Activated naive CD8-positive, alpha-beta T cell treated with anti-CD3 and anti-CD28 coated beads, Interleukin-2, amount 10 ng/mL, durations not matched to agents 7 days and 5 days (primary cell): ENCODE measurements around the gene MZB1. TPM values are rescaled to one million over a fixed set of nuclear protein-coding genes. Genes with fewer than 3 reads are reported as not detected.
"Not testable (repeated sequence)": the region's sequence is repeated elsewhere in the genome, so short reads cannot be mapped to it uniquely, and the experiment has no call there.

ENCODE experiments used
- ATAC-seq: fragments of 150-1000 bp; cut with Tn5 transposase; one replicate; pipeline ENCODE4 v1.10.0; 2021; ENCODE audit warnings: low read depth, moderate library complexity
- POLR2A ChIA-PET: fragments of 350-600 bp; sonication (Branson Sonifier 250); formaldehyde crosslinking; loops from one replicate; lab custom pipeline; 2021; ENCODE audit warnings: antibody characterized with exemption; lab: Charles Lee
- DNase-seq: peaks from one replicate; pipeline ENCODE4 v3.0.0; 2021
- H3K27ac Mint-ChIP-seq: one replicate; pipeline ENCODE4 v1.8.0; 2022; ENCODE audit warnings: mild to moderate bottlenecking, mixed read lengths
- H3K27me3 Mint-ChIP-seq: one replicate; pipeline ENCODE4 v1.8.0; 2022; ENCODE audit warnings: mild to moderate bottlenecking, moderate library complexity, mixed read lengths
- H3K36me3 Mint-ChIP-seq: one replicate; pipeline ENCODE4 v1.8.0; 2021; ENCODE audit warnings: mild to moderate bottlenecking, mixed read lengths
- H3K4me1 Mint-ChIP-seq: one replicate; pipeline ENCODE4 v1.8.0; 2021; ENCODE audit warnings: mixed read lengths
- H3K4me3 Mint-ChIP-seq: one replicate; pipeline ENCODE4 v1.8.0; 2022; ENCODE audit warnings: mild to moderate bottlenecking, moderate library complexity, mixed read lengths
- H3K9me3 Mint-ChIP-seq: one replicate; pipeline ENCODE4 v1.8.0; 2021; ENCODE audit warnings: mixed read lengths
- total RNA-seq, 2 experiments: library from RNA; stranded (reverse); gene quantifications; one replicate each; pipeline ENCODE4 v1.2.3, GENCODE V29; 2021

Gene MZB1
- total RNA-seq, 2 experiments from 2014 or later: 21.8 to 22.6 TPM

DNA sequence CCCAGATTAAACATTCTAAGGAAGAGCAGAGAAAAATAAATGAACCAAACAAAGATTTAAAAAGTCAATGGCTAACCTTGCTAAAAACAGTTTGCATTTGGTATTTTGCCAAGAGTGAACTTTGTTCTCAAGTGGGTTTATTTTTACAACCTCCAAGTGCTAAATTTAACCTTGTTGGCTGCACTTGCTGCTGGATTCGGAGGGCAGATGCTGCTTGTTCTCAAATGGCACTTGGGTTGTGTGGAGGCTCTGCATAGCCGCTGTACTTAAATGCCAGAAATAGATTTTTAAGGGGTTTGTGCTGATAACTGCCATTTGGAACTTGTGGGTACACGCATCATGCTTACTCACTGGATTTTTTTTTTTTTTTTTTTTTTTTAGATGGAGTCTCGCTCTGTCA is 27.5 kb upstream of the MZB1 start:
- Mint-ChIP-seq H3K27me3 (no peaks in the 10 kb centered on the region), H3K4me1 (peaks cover 49% of the 10 kb centered on the region), H3K9me3 (no peaks in the 10 kb centered on the region), H3K36me3 (no peaks in the 10 kb centered on the region), H3K4me3 (no peak overlapping the region), H3K27ac (no peak overlapping the region)
- DNase-seq (no peak), ATAC-seq (no peak)
- POLR2A ChIA-PET: no interaction called here

DNA sequence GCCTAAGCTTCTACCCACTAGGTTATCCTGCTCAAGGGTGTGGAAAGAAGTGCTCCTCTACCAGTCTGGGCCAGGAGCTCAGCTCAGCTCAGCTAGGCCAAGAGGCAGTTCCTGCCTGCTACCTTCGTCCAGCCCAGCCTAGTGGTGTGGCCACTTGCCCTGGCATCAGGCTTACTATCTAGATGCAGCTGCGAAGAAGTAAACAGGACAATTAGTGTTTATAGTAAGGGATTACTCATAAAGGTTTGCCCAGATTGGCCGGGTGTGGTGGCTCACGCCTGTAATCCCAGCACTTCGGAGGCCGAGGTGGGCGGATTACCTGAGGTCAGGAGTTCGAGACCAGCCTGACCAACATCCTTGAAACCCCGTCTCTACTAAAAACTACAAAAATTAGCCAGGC is 26.9 kb upstream of the MZB1 start:
- H3K4me3 Mint-ChIP-seq: peak overlapping the region; percentile 28
- H3K27ac Mint-ChIP-seq: peak overlapping the region; percentile 61
- ATAC-seq: no peak
- H3K36me3 Mint-ChIP-seq: no peaks in the 10 kb centered on the region
- no peaks in the 10 kb centered on the region for H3K9me3 Mint-ChIP-seq
- peaks cover 48% of the 10 kb centered on the region for H3K4me1 Mint-ChIP-seq
- POLR2A ChIA-PET: interaction anchor here (1.0 kb wide), 1 partner anchor 97 kb away, joined by 3 read pairs; no protein-coding TSS in a partner anchor
- no peak for DNase-seq
- no peaks in the 10 kb centered on the region for H3K27me3 Mint-ChIP-seq

DNA sequence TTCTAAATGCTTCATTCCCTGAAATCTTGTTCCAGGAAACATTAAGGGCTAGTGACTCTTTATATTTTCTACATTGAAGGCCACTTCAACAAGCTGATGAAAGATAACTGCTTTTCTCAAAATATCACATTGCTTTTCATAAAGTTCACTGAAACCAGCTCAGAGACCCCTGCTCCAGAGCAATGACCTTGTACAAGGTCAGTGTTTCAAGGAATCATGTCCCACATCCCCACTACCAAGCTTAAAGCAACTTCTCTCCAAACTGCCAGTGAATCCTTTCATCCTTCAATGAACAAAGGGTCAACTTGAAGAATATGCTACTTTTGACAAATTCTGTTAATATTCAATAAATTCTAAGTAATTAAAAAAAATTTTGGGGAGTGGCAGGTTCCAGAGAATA is 26.2 kb upstream of the MZB1 start:
- DNase-seq (no peak), ATAC-seq (no peak)
- Mint-ChIP-seq H3K36me3 (no peaks in the 10 kb centered on the region), H3K27me3 (no peaks in the 10 kb centered on the region), H3K9me3 (no peaks in the 10 kb centered on the region), H3K4me1 (peaks cover 48% of the 10 kb centered on the region), H3K4me3 (peak overlapping the region; percentile 62), H3K27ac (peak overlapping the region; percentile 84)
- POLR2A ChIA-PET: interaction anchor here (0.6 to 1.0 kb wide), 3 partner anchors 17 to 838 kb away, joined by 3 read pairs; no protein-coding TSS in a partner anchor

DNA sequence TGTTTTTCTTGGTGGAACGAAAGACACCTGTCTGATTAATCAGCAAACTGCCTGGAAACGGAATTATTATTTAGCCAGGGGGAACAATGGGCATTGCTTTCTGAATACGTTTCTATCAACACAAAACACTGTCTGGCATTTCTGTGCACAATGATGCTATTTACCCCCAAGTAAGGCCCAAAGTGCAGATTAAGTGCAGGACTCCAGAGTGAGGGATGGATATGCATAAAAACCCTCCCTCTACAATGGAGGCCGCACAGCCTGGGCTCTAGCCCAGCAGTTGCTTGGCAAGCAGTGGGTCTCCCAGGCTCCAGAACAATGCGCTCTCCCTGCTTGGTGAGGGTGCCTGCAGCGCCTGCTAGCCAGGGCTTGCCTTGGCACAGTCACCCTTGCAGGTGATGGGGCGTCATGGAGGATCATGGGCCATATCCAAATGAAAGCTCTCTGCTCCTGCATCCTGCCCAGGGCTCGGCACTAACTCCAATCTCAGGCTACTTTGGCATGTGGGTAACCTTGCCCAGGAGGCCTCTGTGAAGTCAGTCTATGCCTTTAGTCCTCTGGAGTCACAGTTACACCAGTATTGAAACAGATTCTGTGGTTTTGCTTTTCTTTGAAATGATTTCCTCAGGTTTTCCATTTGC is 25.6 kb upstream of the MZB1 start:
- no peaks in the 10 kb centered on the region for H3K9me3 Mint-ChIP-seq
- POLR2A ChIA-PET: interaction anchor here (0.6 to 1.3 kb wide), 4 partner anchors 16 to 837 kb away, joined by 3 read pairs; no protein-coding TSS in a partner anchor
- H3K4me1 Mint-ChIP-seq: peaks cover 48% of the 10 kb centered on the region
- ATAC-seq (peak; percentile 76), DNase-seq (peak; percentile 46)
- H3K27ac Mint-ChIP-seq: peak overlapping the region; percentile 84
- no peaks in the 10 kb centered on the region for H3K27me3 Mint-ChIP-seq
- H3K36me3 Mint-ChIP-seq: no peaks in the 10 kb centered on the region
- peak overlapping the region; percentile 62 for H3K4me3 Mint-ChIP-seq

DNA sequence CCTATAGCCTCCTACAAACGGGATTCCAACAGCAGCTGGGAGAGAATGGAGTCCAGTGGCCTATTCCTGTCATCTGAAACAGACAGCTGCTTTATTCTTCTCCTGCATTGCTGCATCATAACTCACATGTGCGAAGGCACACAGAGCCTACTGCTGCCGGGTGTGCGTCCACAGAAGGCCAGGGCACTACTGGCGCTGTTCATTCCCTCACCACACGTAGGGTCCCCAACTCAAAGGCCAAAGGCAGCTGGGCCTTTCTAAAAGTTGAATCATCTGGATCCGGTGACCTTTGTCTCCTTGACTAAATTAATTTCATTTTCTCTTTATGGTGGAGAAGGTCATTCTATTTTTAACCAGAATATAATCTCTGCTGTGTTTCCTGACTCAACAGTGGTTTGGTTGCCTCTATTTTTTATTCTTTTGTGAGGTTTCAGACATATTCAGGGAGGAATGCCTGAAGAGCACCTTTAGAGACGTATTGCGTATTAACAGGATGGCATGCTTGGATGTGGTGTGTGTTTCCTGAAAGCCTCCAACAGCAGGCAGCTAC is 24.9 kb upstream of the MZB1 start:
- no peak for DNase-seq
- ATAC-seq: no peak
- no peaks in the 10 kb centered on the region for H3K9me3 Mint-ChIP-seq
- no peaks in the 10 kb centered on the region for H3K36me3 Mint-ChIP-seq
- peak overlapping the region; percentile 84 for H3K27ac Mint-ChIP-seq
- H3K4me3 Mint-ChIP-seq: peak overlapping the region; percentile 62
- no peaks in the 10 kb centered on the region for H3K27me3 Mint-ChIP-seq
- H3K4me1 Mint-ChIP-seq: peaks cover 48% of the 10 kb centered on the region
- POLR2A ChIA-PET: interaction anchor here (1.3 kb wide), 2 partner anchors 11 to 23 kb away, joined by 3 to 4 read pairs; partner anchors contain the start of gene SPATA24

DNA sequence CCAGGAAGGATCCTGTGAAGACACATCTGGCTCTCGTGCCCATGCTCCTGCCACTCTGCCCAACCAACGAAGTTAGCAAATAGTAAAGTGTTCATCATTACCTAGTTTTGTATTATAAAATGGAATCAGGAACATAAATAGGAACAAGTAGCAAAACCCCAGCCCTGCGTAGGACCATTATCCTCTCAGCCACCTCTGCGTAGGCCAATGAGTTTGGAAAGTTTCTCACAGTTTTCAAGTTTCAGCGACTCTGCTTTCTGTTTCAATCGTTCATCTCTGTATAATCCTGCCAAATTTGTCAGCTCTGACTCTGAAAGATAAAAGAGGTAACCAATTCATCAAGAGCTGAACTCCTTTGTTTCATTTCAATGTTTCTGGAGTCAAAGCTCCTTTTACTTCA is 24.2 kb upstream of the MZB1 start:
- H3K27me3 Mint-ChIP-seq: no peaks in the 10 kb centered on the region
- H3K27ac Mint-ChIP-seq: peak overlapping the region; percentile 84
- no peaks in the 10 kb centered on the region for H3K9me3 Mint-ChIP-seq
- peak overlapping the region; percentile 23 for H3K4me3 Mint-ChIP-seq
- no peaks in the 10 kb centered on the region for H3K36me3 Mint-ChIP-seq
- H3K4me1 Mint-ChIP-seq: peaks cover 47% of the 10 kb centered on the region
- ATAC-seq (no peak), DNase-seq (no peak)
- POLR2A ChIA-PET: interaction anchor here (1.3 kb wide), 2 partner anchors 10 to 22 kb away, joined by 3 to 4 read pairs; partner anchors contain the start of gene SPATA24

DNA sequence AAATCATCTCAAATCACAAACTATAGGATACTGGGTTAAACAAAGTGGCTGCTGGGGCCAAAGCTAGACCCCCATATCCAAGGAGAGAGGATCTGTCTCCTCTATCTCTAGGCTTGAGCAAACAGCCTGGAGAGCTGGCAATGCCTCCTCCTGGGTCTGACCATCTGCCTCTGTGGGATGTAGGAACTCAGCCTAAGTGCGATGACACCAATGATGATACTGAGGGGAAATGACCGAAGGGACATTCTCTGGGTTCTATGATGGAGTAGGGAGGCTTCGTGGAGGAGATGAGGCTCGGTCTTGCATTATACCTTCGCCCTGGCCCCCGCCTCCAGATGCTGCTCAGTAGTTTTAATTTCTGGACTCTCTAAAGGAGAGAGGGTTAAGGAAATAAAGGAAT is 23.4 kb upstream of the MZB1 start:
- no peaks in the 10 kb centered on the region for H3K36me3 Mint-ChIP-seq
- POLR2A ChIA-PET: interaction anchor here (1.3 kb wide), 1 partner anchor 10 kb away, joined by 4 read pairs; the partner anchor contains the start of gene SPATA24
- no peaks in the 10 kb centered on the region for H3K27me3 Mint-ChIP-seq
- no peaks in the 10 kb centered on the region for H3K9me3 Mint-ChIP-seq
- DNase-seq (no peak), ATAC-seq (no peak)
- H3K4me3 Mint-ChIP-seq: no peak overlapping the region
- peaks cover 40% of the 10 kb centered on the region for H3K4me1 Mint-ChIP-seq
- no peak overlapping the region for H3K27ac Mint-ChIP-seq

DNA sequence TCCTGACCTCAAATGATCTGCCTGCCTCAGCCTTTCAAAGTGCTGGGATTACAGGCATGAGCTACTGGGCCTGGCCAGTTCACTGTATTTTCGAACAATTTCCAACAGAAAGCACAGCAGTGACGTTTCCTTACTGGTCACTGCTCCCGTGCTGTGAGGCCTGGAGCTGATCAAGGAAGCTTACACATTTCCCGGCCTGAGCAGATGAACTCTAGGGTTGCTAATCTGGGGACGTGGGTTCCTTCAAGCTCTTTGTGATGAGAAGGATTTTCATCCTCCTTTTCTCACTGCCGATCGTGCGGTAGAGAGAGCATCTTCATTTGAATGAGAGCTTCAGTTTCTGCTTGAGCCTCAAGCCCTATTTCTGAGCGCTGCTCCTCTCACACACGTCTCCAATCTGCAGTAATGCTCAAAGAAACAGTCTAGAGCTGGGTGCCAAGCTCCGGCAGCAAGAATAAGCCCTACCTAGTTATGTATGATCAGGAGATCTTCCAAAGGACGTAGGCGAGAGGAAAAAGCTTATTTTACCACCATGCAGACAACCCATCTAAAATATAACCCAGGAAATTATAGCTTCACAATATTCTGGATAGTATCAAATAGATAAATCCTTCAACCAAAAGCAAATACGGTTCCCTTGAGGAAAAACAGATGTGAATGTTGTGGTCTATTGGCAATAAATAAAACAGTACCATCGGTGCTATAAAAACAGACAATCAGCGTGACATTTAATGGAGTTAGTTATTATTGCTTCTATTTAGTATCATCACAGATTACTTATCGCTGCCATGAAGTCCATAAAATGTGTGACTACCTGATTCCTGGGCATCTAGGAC is 21.5 kb upstream of the MZB1 start:
- Mint-ChIP-seq H3K9me3 (no peaks in the 10 kb centered on the region), H3K27me3 (no peaks in the 10 kb centered on the region), H3K4me1 (peaks cover 43% of the 10 kb centered on the region), H3K27ac (peak overlapping the region; percentile 4), H3K4me3 (no peak overlapping the region), H3K36me3 (no peaks in the 10 kb centered on the region)
- no peak for DNase-seq
- no peak for ATAC-seq
- POLR2A ChIA-PET: interaction anchor here (0.8 kb wide), 1 partner anchor 71 kb away, joined by 3 read pairs; no protein-coding TSS in a partner anchor

DNA sequence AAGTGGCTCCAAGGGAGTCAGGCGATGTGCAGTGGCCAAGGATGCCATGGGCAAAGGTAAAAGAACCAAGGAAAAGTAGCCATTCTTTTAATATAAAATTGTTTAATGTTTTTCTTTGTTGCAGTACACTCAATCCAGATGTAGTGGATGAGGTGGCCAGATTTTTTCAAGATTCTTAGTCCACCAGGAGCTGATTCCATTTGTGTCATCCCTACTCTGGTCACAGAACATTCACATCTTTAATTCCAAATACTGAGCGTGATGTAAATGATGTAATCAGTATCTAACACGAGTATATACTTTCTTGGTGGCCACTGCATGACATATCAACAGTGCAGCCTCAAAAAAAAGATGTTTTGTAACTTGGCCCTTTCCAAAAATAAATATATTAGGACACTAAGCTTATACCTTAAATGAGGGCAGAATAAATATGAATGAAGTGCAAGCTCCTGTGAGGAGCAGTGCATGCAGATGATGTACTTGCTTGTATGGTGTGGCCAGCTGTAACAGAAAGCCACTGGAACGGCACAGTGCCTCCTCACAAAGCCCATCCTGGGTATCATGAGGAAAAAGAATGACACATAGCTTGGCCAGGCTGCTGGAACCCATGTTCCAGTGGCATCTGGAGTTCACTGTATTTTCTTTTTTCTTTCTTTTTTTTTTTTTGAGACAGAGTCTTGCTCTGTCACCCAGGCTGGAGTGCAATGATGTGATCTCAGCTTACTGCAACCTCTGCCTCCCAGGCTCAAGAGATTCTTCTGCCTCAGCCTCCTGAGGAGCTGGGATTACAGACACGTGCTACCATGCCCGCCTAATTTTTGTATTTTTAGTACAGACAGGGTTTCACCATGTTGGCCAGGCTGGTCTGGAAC is 20.6 kb upstream of the MZB1 start:
- POLR2A ChIA-PET: interaction anchor here (0.8 to 1.2 kb wide), 2 partner anchors 29 to 72 kb away, joined by 3 read pairs; partner anchors contain the start of gene DNAJC18
- Mint-ChIP-seq H3K27me3 (no peaks in the 10 kb centered on the region), H3K36me3 (no peaks in the 10 kb centered on the region), H3K9me3 (no peaks in the 10 kb centered on the region), H3K27ac (no peak overlapping the region), H3K4me3 (no peak overlapping the region), H3K4me1 (peaks cover 35% of the 10 kb centered on the region)
- ATAC-seq: no peak
- no peak for DNase-seq

DNA sequence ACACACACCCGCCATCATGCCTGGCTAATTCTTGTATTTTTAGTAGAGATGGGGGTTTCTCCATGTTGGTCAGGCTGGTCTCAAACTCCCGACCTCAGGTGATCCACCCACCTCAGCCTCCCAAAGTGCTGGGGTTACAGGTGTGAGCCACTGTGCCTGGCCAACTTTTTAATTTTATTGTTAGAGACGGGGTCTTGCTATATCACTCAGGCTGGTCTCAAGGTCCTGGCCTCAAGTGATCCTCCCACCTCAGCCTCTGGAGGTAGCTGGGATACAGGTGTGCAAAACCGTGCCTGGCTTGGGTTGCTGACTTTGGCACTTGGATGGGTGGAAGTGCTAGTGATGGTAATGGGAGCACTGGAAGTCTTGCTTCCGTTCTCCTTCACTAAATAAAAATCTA is 19.4 kb upstream of the MZB1 start:
- H3K27me3 Mint-ChIP-seq, H3K36me3 Mint-ChIP-seq, H3K4me3 Mint-ChIP-seq, DNase-seq, POLR2A ChIA-PET, H3K27ac Mint-ChIP-seq, H3K9me3 Mint-ChIP-seq, ATAC-seq: not testable (repeated sequence)
- H3K4me1 Mint-ChIP-seq: peaks cover 28% of the 10 kb centered on the region

DNA sequence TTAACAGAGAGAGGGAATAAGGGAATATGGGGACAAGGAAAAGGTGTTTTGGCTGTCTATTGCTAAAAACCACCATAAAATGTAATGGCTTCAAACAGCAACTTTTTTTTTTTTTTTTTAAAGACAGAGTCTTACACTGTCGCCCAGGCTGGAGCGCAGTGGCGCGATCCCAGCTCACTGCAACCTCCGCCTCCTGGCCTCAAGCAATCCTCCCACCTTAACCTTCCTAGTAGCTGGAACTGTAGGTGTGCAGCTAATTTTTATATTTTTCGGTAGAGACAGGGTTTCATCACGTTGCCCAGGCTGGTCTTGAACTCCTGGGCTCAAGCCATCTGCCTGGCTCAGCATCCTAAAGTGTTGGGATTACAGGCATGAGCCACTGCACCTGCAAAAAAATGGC is 18.5 kb upstream of the MZB1 start:
- POLR2A ChIA-PET: no interaction called here
- ATAC-seq: no peak
- no peak for DNase-seq

DNA sequence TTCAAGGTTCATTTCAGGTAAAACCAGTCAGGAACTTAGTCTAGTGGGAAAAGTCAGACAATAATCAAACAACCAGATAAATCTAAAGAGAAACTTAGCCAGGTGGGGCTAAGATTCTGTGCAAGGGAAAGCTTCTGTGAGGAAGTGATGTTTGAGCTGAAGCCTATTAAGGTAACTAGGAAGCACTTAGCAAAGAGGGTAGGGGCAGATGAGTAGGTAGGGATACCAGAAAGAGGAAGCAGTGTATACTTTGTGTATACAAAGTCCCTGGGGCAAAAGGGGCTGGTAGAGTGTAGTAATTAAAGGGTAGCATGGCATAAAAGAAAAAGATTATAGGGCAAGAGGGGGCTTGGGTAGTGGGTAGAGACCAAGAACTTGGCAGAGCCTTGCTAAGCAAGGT is 17.8 kb upstream of the MZB1 start:
- no peak overlapping the region for H3K4me3 Mint-ChIP-seq

More for the DNA sequence above, 18.5 kb upstream of the MZB1 start:
- no peak overlapping the region for H3K4me3 Mint-ChIP-seq
- no peaks in the 10 kb centered on the region for H3K9me3 Mint-ChIP-seq
- peak overlapping the region; percentile 73 for H3K27ac Mint-ChIP-seq
- H3K27me3 Mint-ChIP-seq: no peaks in the 10 kb centered on the region
- no peaks in the 10 kb centered on the region for H3K36me3 Mint-ChIP-seq
- H3K4me1 Mint-ChIP-seq: peaks cover 26% of the 10 kb centered on the region

More for the DNA sequence above, 17.8 kb upstream of the MZB1 start:
- Mint-ChIP-seq H3K4me1 (peaks cover 29% of the 10 kb centered on the region), H3K27ac (peak overlapping the region; percentile 28), H3K36me3 (no peaks in the 10 kb centered on the region), H3K9me3 (no peaks in the 10 kb centered on the region), H3K27me3 (no peaks in the 10 kb centered on the region)
- POLR2A ChIA-PET: interaction anchor here (0.6 kb wide), 1 partner anchor 1217 kb away, joined by 3 read pairs; no protein-coding TSS in a partner anchor
- DNase-seq (no peak), ATAC-seq (no peak)
